PC-3 (cell line): ENCODE results near the gene POLR2C. TPM values are rescaled to one million over a fixed set of nuclear protein-coding genes. Genes with fewer than 3 reads are reported as not detected.

ENCODE experiments used
- ATAC-seq: fragments of 200-7000 bp; cut with Tn5 transposase; 2 replicates; pipeline ENCODE4 v1.9.1; 2020; ENCODE audit warnings: mild to moderate bottlenecking, moderate library complexity
- BruUV-seq: library from RNA; stranded (reverse); fragments of 400-500 nt; replicated peaks from 2 replicates; lab custom pipeline; 2021; lab: Mats Ljungman, UMichigan
- CTCF ChIA-PET: fragments of 300-600 bp; sonication (Branson Sonifier 250); formaldehyde crosslinking; loops from one replicate; lab custom pipeline; 2022; ENCODE audit warnings: antibody characterized with exemption; lab: Charles Lee
- POLR2A ChIA-PET: fragments of 300-600 bp; sonication (Branson Sonifier 250); formaldehyde crosslinking; loops from one replicate; lab custom pipeline; 2022; ENCODE audit warnings: antibody characterized with exemption; ENCODE audit not compliant: unreplicated experiment; lab: Charles Lee
- DNase-seq: peaks from one replicate; pipeline ENCODE4 v3.0.0-alpha.2; 2015
- H2AFZ ChIP-seq: fragments of 300-600 bp; sonication (generic); 2 replicates; pipeline ENCODE4 v1.6.0; 2016; ENCODE audit warnings: antibody characterized with exemption, low read length
- H3F3A ChIP-seq: fragments of 300-600 bp; sonication (generic); one replicate; pipeline ENCODE4 v1.6.0; 2017; ENCODE audit warnings: antibody characterized with exemption, low read length, control low read depth, mild to moderate bottlenecking; ENCODE audit not compliant: unreplicated experiment
- H3K27ac ChIP-seq: fragments of 300-600 bp; sonication (generic); 2 replicates; pipeline ENCODE4 v1.5.1; 2016; ENCODE audit warnings: mild to moderate bottlenecking, low read length
- H3K27me3 ChIP-seq: fragments of 300-600 bp; sonication (generic); 2 replicates; pipeline ENCODE4 v1.6.1; 2016; ENCODE audit warnings: low read length, mixed read lengths
- H3K36me3 ChIP-seq: fragments of 300-600 bp; sonication (generic); 2 replicates; pipeline ENCODE4 v1.6.1; 2016; ENCODE audit warnings: low read depth, mixed run types, low read length, mixed read lengths
- H3K4me1 ChIP-seq: fragments of 300-600 bp; sonication (generic); 2 replicates; pipeline ENCODE4 v1.5.1; 2016; ENCODE audit warnings: low read length; ENCODE audit not compliant: insufficient read depth
- H3K4me2 ChIP-seq: fragments of 300-600 bp; sonication (generic); 2 replicates; pipeline ENCODE4 v1.6.0; 2016; ENCODE audit warnings: low read length
- H3K4me3 ChIP-seq: fragments of 300-600 bp; sonication (generic); 2 replicates; pipeline ENCODE4 v1.5.1; 2016; ENCODE audit warnings: mild to moderate bottlenecking, low read length, mixed read lengths
- H3K79me2 ChIP-seq: fragments of 300-600 bp; sonication (generic); 2 replicates; pipeline ENCODE4 v1.6.1; 2017; ENCODE audit warnings: low read length, mixed read lengths
- H3K9ac ChIP-seq: fragments of 300-600 bp; sonication (generic); 2 replicates; pipeline ENCODE4 v1.6.0; 2016; ENCODE audit warnings: mild to moderate bottlenecking, low read length
- H3K9me2 ChIP-seq: fragments of 300-600 bp; sonication (generic); replicated peaks from 2 replicates; pipeline ENCODE4 v1.6.1; 2016; ENCODE audit warnings: mixed run types, low read length, mixed read lengths
- H3K9me3 ChIP-seq: fragments of 300-600 bp; sonication (generic); 2 replicates; pipeline ENCODE4 v1.6.1; 2016; ENCODE audit warnings: low read length, mixed read lengths
- H4K20me1 ChIP-seq: fragments of 300-600 bp; sonication (generic); 2 replicates; pipeline ENCODE4 v1.6.1; 2016; ENCODE audit warnings: low read length, mixed read lengths
- EZH2 ChIP-seq: fragments of 300-600 bp; sonication (generic); IDR thresholded peaks from one replicate; pipeline ENCODE4 v1.6.1; 2017; ENCODE audit warnings: antibody characterized with exemption, mild to moderate bottlenecking, low read length; ENCODE audit not compliant: unreplicated experiment
- EZH2phosphoT487 ChIP-seq: fragments of 300-600 bp; sonication (generic); IDR thresholded peaks from 2 replicates; pipeline ENCODE4 v1.6.1; 2018; ENCODE audit warnings: mild to moderate bottlenecking, antibody characterized with exemption, low read length, borderline replicate concordance
- intact Hi-C: fragments of 100-400 bp; cut with micrococcal nuclease; formaldehyde crosslinking; loops from 2 replicates; pipeline ENCODE4 v1.9.0; 2023
- total RNA-seq: library from RNA; depleted of rRNA; stranded (reverse); fragments of >200 nt; gene quantifications from 2 replicates; pipeline ENCODE4 v1.2.3, GENCODE V29; 2014
- TF ChIP-seq, protein P1 (sequence below): fragments of 300-600 bp; sonication (generic); conservative IDR thresholded peaks from 2 replicates; pipeline ENCODE4 v1.5.1; 2017; ENCODE audit warnings: antibody characterized with exemption, low read depth, mild to moderate bottlenecking, low read length

POLR2C gene
- total RNA-seq, 1 experiment from 2014 or later, result 114 TPM

DNA sequence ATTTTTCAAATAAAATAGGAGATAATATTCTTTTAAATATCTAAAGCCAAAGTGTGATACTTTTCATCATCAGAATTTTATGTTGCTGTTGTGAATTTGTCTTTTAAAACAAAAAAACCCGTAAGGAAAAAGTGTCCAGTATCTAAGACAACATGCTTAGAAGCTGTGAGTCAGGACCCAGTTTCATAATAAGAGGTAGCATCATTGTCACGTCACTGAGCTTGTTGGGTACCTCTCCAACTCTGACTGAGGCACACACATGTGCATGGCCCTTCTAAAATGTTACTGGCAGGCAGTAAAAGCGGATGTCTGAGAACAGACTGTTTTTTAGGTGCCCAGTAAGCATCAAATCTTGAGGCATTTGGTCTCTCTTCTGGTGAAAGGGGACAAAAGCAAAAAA lies 17.8 kb upstream of the POLR2C start:
- CTCF ChIA-PET, result no interaction called here
- no peak for DNase-seq
- H3F3A ChIP-seq, result no peaks in the 10 kb centered on the region
- H3K27ac ChIP-seq, result no peak overlapping the region
- H3K9ac ChIP-seq, result no peak overlapping the region
- H3K79me2 ChIP-seq, result peaks cover 81% of the 10 kb centered on the region
- H2AFZ ChIP-seq, result no peak overlapping the region
- H3K4me1 ChIP-seq, result peaks cover 12% of the 10 kb centered on the region
- no peak overlapping the region for H3K4me3 ChIP-seq
- intact Hi-C loops, result no loop called here
- no peaks in the 10 kb centered on the region for H3K9me3 ChIP-seq
- no peak for TF ChIP-seq EZH2
- no peak for TF ChIP-seq EZH2phosphoT487
- TF ChIP-seq, protein P1, sequence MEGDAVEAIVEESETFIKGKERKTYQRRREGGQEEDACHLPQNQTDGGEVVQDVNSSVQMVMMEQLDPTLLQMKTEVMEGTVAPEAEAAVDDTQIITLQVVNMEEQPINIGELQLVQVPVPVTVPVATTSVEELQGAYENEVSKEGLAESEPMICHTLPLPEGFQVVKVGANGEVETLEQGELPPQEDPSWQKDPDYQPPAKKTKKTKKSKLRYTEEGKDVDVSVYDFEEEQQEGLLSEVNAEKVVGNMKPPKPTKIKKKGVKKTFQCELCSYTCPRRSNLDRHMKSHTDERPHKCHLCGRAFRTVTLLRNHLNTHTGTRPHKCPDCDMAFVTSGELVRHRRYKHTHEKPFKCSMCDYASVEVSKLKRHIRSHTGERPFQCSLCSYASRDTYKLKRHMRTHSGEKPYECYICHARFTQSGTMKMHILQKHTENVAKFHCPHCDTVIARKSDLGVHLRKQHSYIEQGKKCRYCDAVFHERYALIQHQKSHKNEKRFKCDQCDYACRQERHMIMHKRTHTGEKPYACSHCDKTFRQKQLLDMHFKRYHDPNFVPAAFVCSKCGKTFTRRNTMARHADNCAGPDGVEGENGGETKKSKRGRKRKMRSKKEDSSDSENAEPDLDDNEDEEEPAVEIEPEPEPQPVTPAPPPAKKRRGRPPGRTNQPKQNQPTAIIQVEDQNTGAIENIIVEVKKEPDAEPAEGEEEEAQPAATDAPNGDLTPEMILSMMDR, result no peak
- H3K4me2 ChIP-seq, result no peak overlapping the region
- BruUV-seq, result TSS peak; percentile 2
- H3K9me2 ChIP-seq, result no peaks in the 10 kb centered on the region
- no peaks in the 10 kb centered on the region for H3K27me3 ChIP-seq
- POLR2A ChIA-PET, result no interaction called here
- ATAC-seq, result no peak
- no peaks in the 10 kb centered on the region for H4K20me1 ChIP-seq
- peaks cover 13% of the 10 kb centered on the region for H3K36me3 ChIP-seq

DNA sequence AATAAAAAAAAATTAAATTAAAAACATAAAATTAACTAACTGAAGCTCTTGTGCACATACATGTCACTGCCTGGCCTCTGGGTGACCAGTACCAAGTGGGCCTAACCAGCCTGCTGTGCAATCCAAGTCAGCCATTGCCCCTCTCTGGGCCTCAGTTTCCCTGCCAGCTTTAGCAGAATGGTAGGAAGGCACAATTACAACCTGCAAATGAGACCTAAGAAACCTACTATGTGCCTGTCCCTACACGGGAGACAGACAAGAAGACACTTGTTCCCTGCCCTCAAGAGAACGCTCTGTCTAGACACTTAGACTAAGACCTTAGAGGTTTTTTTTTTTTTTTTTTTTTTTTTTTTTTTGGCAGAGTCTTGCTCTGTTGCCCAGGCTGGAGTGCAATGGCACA lies 17.0 kb upstream of the POLR2C start:
- H3K27ac ChIP-seq, result no peak overlapping the region
- H2AFZ ChIP-seq, result no peak overlapping the region
- no peaks in the 10 kb centered on the region for H3K27me3 ChIP-seq
- no peak overlapping the region for H3K9ac ChIP-seq
- H4K20me1 ChIP-seq, result no peaks in the 10 kb centered on the region
- ChIA-PET CTCF (no interaction called here), POLR2A (no interaction called here)
- H3K79me2 ChIP-seq, result peaks cover 83% of the 10 kb centered on the region
- H3K4me1 ChIP-seq, result peaks cover 12% of the 10 kb centered on the region
- intact Hi-C loops, result no loop called here
- H3K4me2 ChIP-seq, result no peak overlapping the region
- no peaks in the 10 kb centered on the region for H3K9me3 ChIP-seq
- TF ChIP-seq EZH2, result no peak
- TF ChIP-seq EZH2phosphoT487, result no peak
- TF ChIP-seq, protein P1, result no peak
- ATAC-seq (no peak), DNase-seq (no peak)
- no peak overlapping the region for H3K4me3 ChIP-seq
- peaks cover 12% of the 10 kb centered on the region for H3K36me3 ChIP-seq
- BruUV-seq, result no TSS peak
- H3K9me2 ChIP-seq, result no peaks in the 10 kb centered on the region
- H3F3A ChIP-seq, result no peaks in the 10 kb centered on the region

- H3K4me2 ChIP-seq, result peak overlapping the region; percentile 99
- H3K79me2 ChIP-seq, result peaks cover 73% of the 10 kb centered on the region
- no peaks in the 10 kb centered on the region for H3K9me2 ChIP-seq
- peak overlapping the region; percentile 77 for H2AFZ ChIP-seq
- ChIA-PET CTCF (interaction anchor here (0.5 to 1.1 kb wide), 2 partner anchors 25 to 72 kb away, joined by 4 to 17 read pairs; no protein-coding TSS in a partner anchor), POLR2A (interaction anchor here (1.0 kb wide), 1 partner anchor 14 kb away, joined by 3 read pairs; no protein-coding TSS in a partner anchor)
- peak overlapping the region; percentile 96 for H3K9ac ChIP-seq
- H3K4me3 ChIP-seq, result peak overlapping the region; percentile 98
- H3F3A ChIP-seq, result no peaks in the 10 kb centered on the region
- BruUV-seq, result no TSS peak
- H3K36me3 ChIP-seq, result peaks cover under 1% of the 10 kb centered on the region
- H3K9me3 ChIP-seq, result no peaks in the 10 kb centered on the region
- H4K20me1 ChIP-seq, result no peaks in the 10 kb centered on the region
- intact Hi-C loops, result no loop called here
- H3K4me1 ChIP-seq, result peaks cover 12% of the 10 kb centered on the region
- peak; percentile 42 for ATAC-seq
- TF ChIP-seq EZH2, result no peak
- TF ChIP-seq, protein P1, result no peak
- no peak for TF ChIP-seq EZH2phosphoT487
- H3K27ac ChIP-seq, result peak overlapping the region; percentile 40; the same call in 1 of the 2 replicates
- H3K27me3 ChIP-seq, result no peaks in the 10 kb centered on the region
- DNase-seq, result peak; percentile 16
These were observed 15.8 kb upstream of the POLR2C start for GRCh38 chr16:57446531-57447185.
